Activated CD4-positive, CD25-positive, alpha-beta regulatory T cell treated with anti-CD3 and anti-CD28 coated beads, Interleukin-2, amount 50 U/mL, for 72 hours (primary cell): ENCODE data around the gene RPS18.
"Not testable (repeated sequence)": the region's sequence is repeated elsewhere in the genome, so short reads cannot be mapped to it uniquely, and the experiment has no call there.

ENCODE experiments used
- DNase-seq: peaks from one replicate; pipeline ENCODE4 v3.0.0; 2021

The RPS18 gene

DNA sequence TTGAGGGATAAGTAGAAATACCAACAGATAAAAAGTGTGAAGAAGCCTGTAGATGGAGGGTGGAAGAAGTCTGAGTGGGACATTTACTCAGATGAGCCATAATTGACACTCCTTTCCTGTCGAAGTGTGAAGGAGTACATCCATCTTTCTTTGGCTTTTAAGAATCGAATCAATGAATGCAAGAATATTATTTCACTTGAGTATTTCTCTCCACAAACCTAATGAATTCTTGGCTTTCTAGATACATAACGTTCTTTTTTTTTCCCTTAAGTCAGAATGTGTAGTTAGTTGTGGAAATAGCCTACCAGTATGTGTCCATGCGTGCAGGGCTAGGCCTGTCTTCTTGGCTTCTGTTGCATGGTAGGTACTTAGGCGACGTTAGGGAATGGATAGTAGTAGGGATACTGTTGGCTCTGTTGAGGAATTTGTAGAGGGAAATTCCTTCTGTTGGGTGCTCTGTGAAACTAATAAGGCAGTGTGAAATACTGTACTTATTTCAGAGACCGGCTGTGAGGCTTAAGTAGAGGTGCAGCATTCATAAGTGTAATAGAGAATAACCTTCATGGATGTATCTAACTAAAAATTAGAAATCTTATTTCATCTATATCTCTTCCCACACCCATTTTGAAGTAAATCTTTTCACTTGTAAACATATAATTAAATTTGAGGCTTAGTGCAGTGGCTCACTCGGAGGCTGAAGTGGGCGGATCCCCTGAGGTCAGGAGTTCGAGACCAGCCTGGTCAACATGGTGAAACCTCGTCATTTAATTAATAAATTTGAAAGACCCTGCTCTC, 1.5 kb downstream of the RPS18 start:
- DNase-seq: no peak

DNA sequence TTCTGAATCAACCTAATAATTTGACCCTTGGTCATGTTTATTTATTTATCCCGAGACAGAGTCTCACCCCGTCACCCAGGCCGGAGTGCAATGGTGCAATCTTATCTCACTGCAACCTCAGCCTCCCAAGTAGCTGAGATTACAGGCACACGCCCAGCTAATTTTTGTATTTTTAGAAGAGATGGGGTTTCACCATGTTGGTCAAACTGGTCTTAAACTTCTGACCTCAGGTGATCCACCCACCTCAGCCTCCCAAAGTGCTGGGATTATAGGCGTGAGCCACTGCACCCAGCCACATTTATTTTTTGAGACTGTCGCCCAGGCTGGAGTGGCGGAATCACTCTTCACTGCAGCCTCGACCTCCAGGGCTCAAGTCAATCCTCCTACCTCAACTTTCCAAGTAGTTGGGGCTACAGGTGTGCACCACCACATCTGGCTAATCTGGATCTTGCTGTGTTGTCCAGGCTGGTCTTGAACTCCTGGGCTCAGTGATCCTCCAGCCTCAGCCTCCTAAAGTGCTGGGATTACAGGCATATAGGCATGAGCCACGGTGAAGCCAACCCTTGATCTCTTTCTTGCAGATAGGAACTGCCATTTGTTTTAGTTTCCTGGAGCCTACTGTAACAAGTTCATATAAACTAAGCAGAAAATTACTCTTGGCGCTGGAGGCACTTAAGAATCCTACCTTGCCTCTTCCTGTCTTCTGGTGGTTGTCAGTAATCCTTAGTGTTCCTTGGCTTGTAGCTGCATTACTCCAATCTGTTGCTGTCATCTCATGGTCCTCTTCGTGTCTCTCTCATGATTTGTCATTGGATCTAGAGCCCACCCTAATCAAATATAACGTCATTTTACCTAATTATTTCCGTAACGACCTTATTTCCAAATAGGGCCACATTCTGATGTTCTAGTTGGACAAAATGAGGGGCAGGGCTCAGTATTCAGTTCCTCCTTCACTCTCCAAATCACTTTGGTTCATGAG, 2.3 kb downstream of the RPS18 start:
- no peak for DNase-seq

DNA sequence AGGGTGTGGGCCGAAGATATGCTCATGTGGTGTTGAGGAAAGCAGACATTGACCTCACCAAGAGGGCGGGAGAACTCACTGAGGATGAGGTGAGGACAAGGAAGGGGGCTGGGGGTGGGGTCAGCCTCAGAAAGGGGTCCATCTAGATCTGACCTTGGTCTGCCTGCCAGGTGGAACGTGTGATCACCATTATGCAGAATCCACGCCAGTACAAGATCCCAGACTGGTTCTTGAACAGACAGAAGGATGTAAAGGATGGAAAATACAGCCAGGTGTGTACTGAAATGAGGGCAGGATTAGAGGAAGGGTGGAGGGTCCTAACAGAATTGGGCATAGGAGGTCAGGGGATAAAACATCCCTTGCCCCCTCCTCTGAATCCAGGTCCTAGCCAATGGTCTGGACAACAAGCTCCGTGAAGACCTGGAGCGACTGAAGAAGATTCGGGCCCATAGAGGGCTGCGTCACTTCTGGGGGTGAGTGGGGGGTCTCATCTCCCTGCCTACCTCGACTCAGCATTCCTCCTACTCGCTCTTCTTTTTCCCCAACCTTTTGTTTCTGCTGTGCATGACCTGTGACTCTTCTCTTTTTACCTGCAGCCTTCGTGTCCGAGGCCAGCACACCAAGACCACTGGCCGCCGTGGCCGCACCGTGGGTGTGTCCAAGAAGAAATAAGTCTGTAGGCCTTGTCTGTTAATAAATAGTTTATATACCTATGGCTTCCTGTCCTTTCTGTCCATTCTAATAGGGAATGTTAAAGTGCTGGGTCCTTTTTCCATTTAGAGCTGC, 4.1 kb downstream of the RPS18 start:
- not testable (repeated sequence) for DNase-seq

DNA sequence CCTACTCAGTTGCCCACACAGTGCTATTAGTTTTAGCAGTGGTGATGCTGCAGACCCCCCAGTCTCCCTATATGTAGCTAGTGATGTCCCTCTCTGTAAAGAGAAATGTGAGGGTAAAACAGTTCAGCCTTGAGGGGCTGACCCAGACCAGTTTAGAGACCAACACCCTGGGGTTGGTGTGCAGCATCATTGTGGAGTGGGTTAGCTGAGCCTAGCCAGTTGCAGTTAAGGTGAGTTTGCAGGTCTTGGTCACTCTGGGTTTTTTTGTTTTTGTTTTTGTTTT, 4.6 kb downstream of the RPS18 start:
- DNase-seq: no peak

DNA sequence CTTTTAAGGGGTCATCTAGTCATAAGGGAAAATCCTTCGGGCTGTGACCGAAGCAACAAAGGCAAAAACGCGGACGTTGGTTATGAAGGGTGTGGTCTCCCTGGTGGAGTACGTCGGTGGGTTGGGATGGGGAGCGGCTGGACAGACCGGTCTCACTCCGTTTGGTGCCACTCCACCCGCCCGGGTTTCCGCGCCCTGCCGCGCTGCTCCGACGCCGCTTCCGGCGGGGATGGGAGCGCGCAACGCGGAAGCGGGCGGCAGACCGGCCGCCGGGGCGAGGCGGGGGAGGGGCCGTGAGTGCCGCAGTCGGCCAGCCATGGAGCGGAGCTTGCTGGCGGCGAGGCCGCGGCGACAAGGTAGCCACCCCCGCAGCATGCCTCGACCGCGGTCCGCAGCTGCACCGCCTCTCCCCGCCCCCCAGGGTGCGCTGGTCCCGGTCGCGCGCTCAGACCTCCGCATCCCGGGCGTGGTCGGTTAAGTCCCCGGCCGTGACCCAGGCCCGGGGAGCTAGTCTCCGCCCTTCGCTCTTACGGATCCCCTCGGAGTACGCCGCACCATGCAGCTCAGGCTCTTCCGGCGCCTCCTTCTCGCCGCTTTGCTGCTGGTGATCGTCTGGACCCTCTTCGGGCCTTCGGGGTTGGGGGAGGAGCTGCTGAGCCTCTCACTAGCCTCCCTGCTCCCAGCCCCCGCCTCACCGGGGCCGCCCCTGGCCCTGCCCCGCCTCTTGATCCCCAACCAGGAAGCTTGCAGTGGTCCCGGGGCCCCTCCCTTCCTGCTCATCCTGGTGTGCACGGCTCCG, 5.2 kb downstream of the RPS18 start, which contains the start of gene B3GALT4:
B3GALT4 (plus strand) TSS at position 260 of the 799 bp plus-strand sequence; CDS start at position 557, 297 bp downstream.
- DNase-seq: peak; percentile 81

DNA sequence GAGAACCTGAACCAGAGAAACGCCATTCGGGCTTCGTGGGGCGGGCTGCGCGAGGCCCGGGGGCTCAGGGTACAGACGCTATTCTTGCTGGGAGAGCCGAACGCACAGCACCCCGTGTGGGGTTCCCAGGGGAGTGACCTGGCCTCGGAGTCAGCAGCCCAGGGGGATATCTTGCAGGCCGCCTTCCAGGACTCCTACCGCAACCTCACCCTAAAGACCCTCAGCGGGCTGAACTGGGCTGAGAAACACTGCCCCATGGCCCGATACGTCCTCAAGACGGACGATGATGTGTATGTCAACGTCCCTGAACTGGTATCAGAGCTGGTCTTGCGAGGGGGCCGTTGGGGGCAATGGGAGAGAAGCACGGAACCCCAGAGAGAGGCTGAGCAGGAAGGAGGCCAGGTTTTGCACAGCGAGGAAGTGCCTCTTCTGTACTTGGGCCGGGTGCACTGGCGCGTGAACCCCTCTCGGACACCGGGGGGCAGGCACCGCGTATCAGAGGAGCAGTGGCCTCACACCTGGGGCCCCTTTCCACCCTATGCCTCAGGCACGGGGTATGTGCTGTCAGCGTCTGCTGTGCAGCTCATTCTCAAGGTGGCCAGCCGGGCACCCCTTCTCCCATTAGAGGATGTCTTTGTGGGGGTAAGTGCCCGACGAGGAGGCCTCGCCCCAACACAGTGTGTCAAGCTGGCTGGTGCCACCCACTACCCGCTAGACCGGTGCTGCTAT, 6.0 kb downstream of the RPS18 start:
- peak; percentile 38 for DNase-seq

DNA sequence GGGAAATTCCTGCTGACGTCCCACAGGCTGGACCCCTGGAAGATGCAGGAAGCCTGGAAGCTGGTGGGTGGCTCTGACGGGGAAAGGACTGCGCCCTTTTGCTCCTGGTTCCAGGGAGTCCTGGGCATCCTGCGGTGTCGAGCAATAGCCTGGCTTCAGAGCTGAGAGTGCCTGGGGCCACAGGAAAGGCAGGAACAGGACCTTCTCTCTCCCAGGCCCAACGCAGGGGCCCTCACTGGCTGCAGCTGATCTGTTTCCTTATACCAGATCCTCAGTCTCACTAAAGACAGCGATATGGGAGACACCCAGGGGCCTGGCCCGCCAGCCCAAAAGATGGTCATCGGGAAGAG, 6.5 kb downstream of the RPS18 start:
- DNase-seq: no peak

DNA sequence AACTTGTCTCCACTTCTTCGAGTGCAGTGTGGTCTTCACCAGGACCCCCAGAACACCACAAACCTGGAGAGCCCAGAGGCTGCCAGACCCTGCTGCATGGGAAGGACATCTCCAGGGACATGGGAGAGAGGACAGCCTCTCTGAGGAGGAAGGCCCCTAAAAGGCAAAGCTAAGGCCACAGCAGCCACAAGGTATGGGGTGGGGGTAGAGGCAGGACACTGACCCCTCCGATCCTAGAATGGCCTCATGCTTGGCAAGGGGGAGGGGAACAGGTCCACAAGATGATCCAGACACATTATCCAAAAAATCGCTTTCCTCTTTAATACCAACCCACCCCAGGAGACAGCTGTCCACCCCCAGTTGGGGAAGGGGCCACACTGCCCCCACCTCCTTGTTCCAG, 6.9 kb downstream of the RPS18 start:
- no peak for DNase-seq

DNA sequence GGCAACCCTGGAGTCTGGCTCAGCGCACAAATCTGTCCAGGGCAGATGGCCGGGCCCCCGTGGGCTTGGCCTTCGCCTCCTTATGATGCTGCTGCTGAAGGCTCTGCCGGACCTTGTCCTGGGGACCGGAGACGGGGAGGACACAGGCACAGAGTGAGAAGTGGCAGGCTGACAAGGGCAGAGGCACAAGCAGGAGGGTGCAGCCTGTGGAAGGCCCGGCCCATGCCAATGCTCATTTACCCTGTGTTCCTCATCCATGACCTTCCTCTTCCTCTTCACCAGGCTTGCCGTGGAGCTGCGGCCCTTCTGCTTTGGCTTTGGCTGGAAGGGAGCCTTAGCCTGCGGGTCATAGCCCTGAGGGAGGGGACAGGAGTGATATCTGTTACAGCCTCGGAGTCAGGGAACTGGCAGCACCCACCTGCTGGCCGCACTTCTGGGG, 7.4 kb downstream of the RPS18 start:
- no peak for DNase-seq

DNA sequence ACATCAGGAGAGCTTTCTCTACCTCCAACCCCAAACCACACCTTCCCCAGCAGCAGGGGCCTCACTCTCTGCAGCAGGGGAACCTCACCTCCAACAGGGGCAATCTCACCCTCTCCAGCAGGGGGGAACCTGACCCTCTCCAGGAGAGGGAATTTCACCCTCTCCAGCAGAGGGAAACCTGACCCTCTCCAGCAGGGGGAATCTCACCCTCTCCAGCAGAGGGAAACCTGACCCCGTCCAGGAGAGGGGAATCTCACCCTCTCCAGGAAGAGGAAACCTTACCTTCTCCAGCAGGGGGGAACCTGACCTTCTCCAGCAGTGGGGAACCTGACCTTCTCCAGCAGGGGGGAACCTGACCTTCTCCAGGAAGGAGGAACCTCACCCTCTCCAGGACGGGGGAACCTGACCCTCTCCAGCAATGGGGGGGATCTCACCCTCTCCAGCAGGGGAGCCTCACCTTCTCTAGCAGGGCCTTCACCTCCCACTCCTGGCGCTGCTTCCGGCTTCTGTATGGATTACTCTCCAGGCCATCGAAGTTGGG, 8.2 kb downstream of the RPS18 start:
- DNase-seq: no peak

DNA sequence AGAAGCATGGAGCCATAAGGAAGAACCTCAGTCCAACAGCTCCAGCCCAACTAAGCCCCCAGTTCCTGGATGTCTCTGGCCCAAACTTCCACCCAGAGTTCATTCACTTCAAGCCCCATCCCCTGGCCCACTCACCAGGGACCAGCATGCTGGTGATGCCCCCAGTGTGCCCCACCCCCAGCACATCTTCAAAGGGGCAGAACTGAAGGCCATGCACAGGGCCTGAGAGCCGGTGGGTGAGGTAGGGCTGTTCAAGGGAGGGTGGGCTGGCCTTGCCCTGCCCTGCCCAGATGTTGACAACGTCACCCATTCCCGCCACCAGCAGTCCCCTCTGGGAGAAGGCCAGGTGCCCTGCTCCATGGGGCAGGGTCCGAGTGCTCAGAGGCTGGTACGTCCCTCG, 8.7 kb downstream of the RPS18 start:
- no peak for DNase-seq

DNA sequence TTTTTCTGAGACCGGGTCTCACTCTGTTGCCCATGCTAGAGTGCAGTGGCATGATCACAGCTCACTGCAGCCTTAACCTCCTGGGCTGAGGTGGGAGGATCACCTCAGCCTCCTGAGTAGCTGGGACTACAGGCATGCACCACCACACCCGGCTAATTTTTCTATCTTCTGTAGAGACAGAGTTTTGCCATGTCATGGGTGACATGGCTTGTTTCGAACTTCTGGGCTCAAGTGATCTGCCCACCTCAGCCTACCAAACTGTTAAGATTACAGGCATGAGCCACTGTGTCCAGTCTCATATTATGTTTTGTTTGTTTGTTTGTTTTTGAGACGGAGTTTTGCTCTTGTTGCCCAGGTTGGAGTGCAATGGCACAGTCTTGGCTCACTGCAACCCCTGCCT, 13.3 kb downstream of the RPS18 start:
- not testable (repeated sequence) for DNase-seq

DNA sequence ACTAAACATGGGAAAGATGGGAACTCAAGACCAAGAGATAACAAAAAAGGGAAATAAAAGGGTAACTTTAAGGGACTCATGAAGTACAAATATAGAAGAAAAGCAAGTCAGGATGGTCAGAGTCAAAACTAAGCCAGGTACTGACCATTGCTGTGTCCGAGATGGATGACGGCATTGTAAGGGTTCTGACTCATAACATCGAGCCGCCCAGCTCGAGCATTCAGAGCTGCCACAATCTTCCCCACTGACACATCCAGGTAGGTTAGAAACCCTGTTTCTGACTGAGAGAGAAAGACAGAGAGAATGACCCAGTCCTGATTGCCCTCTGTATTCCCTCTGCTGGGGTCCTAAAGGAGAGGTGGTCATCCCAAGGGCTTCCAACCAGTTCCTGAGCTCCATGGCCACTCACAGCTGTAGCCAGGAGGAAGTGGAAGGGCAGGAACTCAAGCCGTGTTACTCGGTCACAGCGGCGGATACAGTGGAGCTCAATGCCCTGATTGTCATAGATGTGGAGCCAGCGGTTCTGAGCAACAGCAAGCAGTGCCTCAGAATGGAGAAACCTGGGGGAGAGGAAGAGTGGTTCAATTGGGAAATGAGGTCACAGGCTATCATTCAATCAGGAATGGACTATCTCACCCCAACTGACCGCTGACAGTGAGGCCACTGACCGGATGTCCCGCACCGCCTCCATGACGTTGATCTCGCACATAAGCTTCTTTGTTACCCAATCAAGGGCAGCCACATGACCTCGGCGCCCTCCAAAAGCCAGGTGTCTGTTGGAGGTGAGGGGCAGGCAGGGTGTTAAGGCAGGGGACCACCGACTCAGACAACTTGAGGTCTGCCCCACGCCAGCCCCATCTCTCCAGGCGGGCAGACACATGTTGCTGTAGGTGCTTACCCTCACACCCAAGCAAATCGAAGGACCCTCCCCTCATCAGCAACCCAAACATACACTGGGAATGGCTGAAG, 15.4 kb downstream of the RPS18 start:
- DNase-seq: no peak

DNA sequence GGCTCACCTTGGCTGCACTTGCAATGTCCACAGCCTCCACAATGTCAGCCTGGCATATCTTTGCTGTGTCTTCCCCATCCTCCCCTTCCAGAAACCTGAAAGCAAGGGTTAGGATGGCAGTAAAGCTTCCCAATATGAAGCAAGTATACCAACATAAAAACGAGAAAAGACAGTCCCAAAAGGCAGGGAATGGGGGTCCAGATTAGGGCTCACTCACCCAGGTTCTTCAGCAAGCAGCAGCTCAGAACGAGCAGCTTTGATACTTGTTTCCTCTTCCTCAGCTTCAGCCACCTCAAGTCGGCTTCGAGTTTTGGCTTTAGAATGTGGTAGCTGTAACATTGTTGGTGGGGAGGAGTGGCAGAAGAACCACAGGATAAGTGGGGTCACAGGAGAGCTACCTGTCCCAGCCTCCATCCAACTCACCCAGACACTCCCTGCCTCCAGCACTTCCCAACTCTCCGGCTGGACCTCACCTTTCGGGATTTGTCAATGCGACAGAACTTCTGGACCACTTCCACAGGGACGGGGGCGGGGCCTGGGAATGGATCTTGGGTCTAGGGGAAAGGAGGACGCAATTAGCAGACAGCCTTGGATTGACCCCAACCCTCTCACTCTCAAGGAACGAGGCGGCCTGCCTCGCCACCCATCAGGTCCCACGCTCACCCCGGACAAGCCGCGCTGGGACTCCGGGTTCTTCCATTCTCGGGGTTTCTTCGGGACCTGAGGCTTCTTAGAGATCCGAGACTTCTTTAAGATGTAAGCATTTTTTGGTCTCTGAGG, 16.5 kb downstream of the RPS18 start:
- DNase-seq: no peak

DNA sequence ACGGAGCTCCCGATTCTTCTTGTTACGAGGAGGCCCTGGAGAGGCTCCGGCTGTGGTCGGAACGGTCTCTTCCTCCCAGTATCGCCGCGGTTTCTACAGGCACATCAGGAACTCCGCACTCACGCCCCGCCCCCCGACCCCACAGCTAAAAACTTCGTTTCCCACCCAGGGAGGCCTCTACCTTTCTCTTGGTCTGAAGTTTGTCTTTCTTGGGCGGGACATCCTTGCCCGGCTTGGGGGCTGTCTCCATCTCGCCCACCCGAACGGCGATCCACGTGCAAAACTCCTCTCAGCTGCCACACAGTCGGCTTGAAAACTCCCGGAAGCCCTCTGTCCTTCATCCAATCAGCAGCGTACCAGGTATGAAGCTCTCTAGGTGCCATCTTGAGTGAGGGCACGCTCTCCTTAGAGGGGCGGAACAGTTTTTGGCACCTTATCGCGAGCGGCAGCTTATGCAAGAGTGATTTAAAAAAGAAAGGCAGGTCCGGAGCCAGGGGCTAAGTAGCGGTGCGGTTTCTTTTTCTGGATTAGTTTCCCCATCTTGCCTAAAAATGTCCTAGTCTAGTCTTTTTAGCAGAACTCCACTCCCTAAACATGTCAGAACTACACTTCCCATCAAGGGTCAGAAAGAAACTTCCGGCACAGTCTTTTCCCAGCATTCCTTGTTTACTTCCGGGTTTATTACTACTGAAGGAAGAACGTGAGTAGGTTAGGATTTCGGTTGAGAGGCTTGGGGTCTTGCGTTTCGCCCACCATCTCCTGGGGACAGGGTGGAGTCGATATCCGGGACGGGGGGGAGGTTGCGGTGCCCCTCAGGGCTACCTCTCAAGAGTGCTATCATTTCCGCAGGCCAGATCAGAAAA, 17.3 kb downstream of the RPS18 start, which contains the start of the genes PFDN6 and WDR46:
PFDN6 (plus strand) TSS at position 681 of the 863 bp plus-strand sequence. CDS start 256 bp downstream, outside the sequence.
WDR46 (minus strand) TSS at position 319 of the 863 bp plus-strand sequence; CDS start at position 250, 69 bp downstream.
- DNase-seq: peak; percentile 76

DNA sequence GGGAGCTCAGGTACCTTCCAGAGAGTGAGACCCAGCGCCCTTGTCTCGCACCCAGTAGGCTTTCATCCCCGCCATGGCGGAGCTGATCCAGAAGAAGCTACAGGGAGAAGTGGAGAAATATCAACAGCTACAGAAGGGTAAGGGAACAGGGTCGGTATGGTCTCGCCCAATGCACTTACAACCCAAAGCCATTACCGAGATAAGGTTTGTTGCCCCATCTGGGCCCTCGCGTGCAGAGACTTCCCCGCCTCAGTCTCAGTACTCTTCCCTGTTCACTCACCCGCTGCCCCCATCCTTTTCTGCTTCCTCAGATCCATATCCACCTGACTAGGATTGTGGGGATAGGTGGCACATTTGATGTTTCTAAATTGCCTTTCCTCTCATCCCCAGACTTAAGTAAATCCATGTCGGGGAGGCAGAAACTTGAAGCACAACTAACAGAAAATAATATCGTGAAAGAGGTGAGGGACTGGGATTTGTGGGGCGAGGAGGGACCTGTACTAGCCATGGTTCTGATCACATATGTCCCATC, 18.0 kb downstream of the RPS18 start:
- DNase-seq: no peak

DNA sequence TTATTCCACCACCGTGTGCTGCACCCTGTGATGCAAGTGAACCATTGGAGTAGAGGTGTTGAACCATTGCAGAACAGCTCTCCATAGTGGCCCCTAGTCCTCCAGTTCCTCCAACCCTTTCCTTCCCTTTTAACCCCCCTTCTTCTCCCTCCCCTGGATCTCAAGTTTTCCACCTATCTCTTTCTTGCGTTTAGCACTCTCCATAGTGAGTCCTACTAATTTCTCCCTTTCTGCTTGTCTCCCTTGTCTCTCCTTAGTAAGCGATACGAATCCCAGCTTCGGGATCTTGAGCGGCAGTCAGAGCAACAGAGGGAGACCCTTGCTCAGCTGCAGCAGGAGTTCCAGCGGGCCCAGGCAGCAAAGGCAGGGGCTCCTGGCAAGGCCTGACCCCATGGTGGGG, 18.6 kb downstream of the RPS18 start:
- no peak for DNase-seq
